H1 (cell line): ENCODE results near the gene KRT13. TPM values are rescaled to one million over a fixed set of nuclear protein-coding genes. Genes with fewer than 3 reads are reported as not detected.
A peak's percentile ranks its signal among the peaks of the same experiment; 100 is the strongest.

ENCODE experiments used
- CTCF ChIA-PET: fragments of 300-600 bp; sonication (Branson Sonifier 250); formaldehyde crosslinking; loops from one replicate; lab custom pipeline; 2021; ENCODE audit not compliant: partially characterized antibody; lab: Charles Lee
- POLR2A ChIA-PET: fragments of 300-600 bp; sonication (Branson Sonifier 250); formaldehyde crosslinking; loops from one replicate; lab custom pipeline; 2021; ENCODE audit warnings: inconsistent platforms; ENCODE audit not compliant: partially characterized antibody; lab: Charles Lee
- DNase-seq, 2 experiments: peaks; one replicate each; pipeline versions ENCODE4 v3.0.0 to v3.0.0-alpha.2; 2010 to 2022; ENCODE audit warnings: low spot score in 2 of 2, low read depth in 1 of 2, mixed read lengths in 1 of 2
- FAIRE-seq: peaks from 2 replicates; lab custom pipeline; 2011; peaks lifted over from hg19 to GRCh38; lab: Jason Lieb, UNC
- H2AFZ ChIP-seq: 2 replicates; pipeline ENCODE4 v1.8.1; 2012; ENCODE audit warnings: low read length, inconsistent platforms
- H2AK5ac ChIP-seq: 2 replicates; pipeline ENCODE4 v1.6.1; 2013; ENCODE audit warnings: low read depth, low read length
- H2BK120ac ChIP-seq: replicated peaks from 2 replicates; pipeline ENCODE3; 2013; ENCODE audit warnings: low read depth, low read length, inconsistent platforms
- H2BK12ac ChIP-seq: 2 replicates; pipeline ENCODE4 v1.6.1; 2013; ENCODE audit warnings: low read depth, low read length
- H2BK15ac ChIP-seq: 2 replicates; pipeline ENCODE4 v1.6.1; 2013; ENCODE audit warnings: low read length
- H2BK20ac ChIP-seq: 2 replicates; pipeline ENCODE4 v1.6.1; 2013; ENCODE audit warnings: low read length
- H2BK5ac ChIP-seq: 2 replicates; pipeline ENCODE4 v1.6.1; 2013; ENCODE audit warnings: low read depth, low read length
- H3K14ac ChIP-seq: 2 replicates; pipeline ENCODE4 v1.6.1; 2013; ENCODE audit warnings: inconsistent platforms; ENCODE audit not compliant: insufficient read length
- H3K18ac ChIP-seq: 2 replicates; pipeline ENCODE4 v1.6.1; 2013; ENCODE audit warnings: low read length; ENCODE audit errors: extremely low read depth
- H3K23ac ChIP-seq: 2 replicates; pipeline ENCODE4 v1.6.1; 2013; ENCODE audit warnings: inconsistent platforms; ENCODE audit not compliant: insufficient read length
- H3K23me2 ChIP-seq: 2 replicates; pipeline ENCODE4 v1.6.1; 2013; ENCODE audit warnings: low read depth, low read length
- H3K27ac ChIP-seq: 2 replicates; pipeline ENCODE4 v1.6.1; 2011; ENCODE audit warnings: low read depth, low read length, inconsistent platforms
- H3K27me3 ChIP-seq, 4 experiments: replicated peaks in 1 of 4; 1 replicate in 1 of 4; 2 replicates in 3 of 4; pipeline versions ENCODE4 v1.6.1 to v1.8.1; 2011 to 2013; ENCODE audit warnings: low read length in 3 of 4, mild to moderate bottlenecking in 3 of 4, inconsistent platforms in 2 of 4, mixed read lengths in 2 of 4, moderate library complexity in 1 of 4; ENCODE audit not compliant: control insufficient read depth in 3 of 4, insufficient read depth in 3 of 4; ENCODE audit errors: extremely low read depth in 1 of 4
- H3K36me3 ChIP-seq, 4 experiments: 2 replicates each; pipeline versions ENCODE4 v1.6.1 to v1.8.1; 2011 to 2013; ENCODE audit warnings: mild to moderate bottlenecking in 4 of 4, low read length in 3 of 4, moderate library complexity in 2 of 4, control low read depth in 1 of 4, inconsistent platforms in 1 of 4; ENCODE audit not compliant: insufficient read depth in 4 of 4, control insufficient read depth in 2 of 4
- H3K4ac ChIP-seq: replicated peaks from 2 replicates; pipeline ENCODE3; 2013; ENCODE audit warnings: low read length, low read depth, mixed read lengths, inconsistent platforms; ENCODE audit not compliant: insufficient read length
- H3K4me1 ChIP-seq, 4 experiments: replicated peaks in 1 of 4; 1 replicate in 1 of 4; 2 replicates in 3 of 4; pipeline versions ENCODE4 v1.6.1 to v1.8.1; 2011 to 2013; ENCODE audit warnings: low read length in 3 of 4, inconsistent platforms in 2 of 4, mixed read lengths in 1 of 4; ENCODE audit not compliant: insufficient read depth in 4 of 4, control insufficient read depth in 3 of 4
- H3K4me2 ChIP-seq, 2 experiments: 2 replicates each; pipeline versions ENCODE4 v1.6.1 to v1.8.1; 2011 to 2013; ENCODE audit warnings: low read depth in 2 of 2, low read length in 2 of 2, control low read depth in 1 of 2, inconsistent platforms in 1 of 2, mild to moderate bottlenecking in 1 of 2; ENCODE audit not compliant: insufficient read depth in 1 of 2
- H3K4me3 ChIP-seq, 4 experiments: fragments of 200-600, 300-600 bp in 1 of 4; sonication (generic), shearing (Covaris generic), sonication (Bioruptor Twin) in 1 of 4; 2 replicates each; pipeline versions ENCODE4 v1.5.1 to v1.8.1; 2011 to 2016; ENCODE audit warnings: low read length in 4 of 4, low read depth in 3 of 4, control low read depth in 2 of 4, inconsistent platforms in 2 of 4, mild to moderate bottlenecking in 2 of 4, mixed read lengths in 1 of 4, moderate library complexity in 1 of 4; ENCODE audit not compliant: insufficient read depth in 2 of 4; ENCODE audit errors: extremely low read depth in 1 of 4
- H3K56ac ChIP-seq: replicated peaks from 2 replicates; pipeline ENCODE3; 2013; ENCODE audit warnings: low read depth, mild to moderate bottlenecking, mixed read lengths, low read length, inconsistent platforms; ENCODE audit not compliant: insufficient read length
- H3K79me1 ChIP-seq: 2 replicates; pipeline ENCODE4 v1.6.1; 2013; ENCODE audit warnings: low read depth, low read length, control low read depth
- H3K79me2 ChIP-seq, 2 experiments: 2 replicates each; pipeline versions ENCODE4 v1.6.1 to v1.8.1; 2012 to 2013; ENCODE audit warnings: low read length in 2 of 2, mild to moderate bottlenecking in 2 of 2, inconsistent platforms in 1 of 2; ENCODE audit not compliant: insufficient read depth in 2 of 2, control insufficient read depth in 1 of 2
- H3K9ac ChIP-seq, 4 experiments: replicated peaks in 1 of 4; 1 replicate in 1 of 4; 2 replicates in 3 of 4; pipeline versions ENCODE4 v1.6.1 to v1.8.1; 2011 to 2013; ENCODE audit warnings: low read depth in 3 of 4, low read length in 3 of 4, control low read depth in 2 of 4, mild to moderate bottlenecking in 2 of 4, moderate library complexity in 2 of 4, inconsistent platforms in 1 of 4; ENCODE audit errors: extremely low read depth in 1 of 4
- H3K9me3 ChIP-seq, 2 experiments: 2 replicates each; pipeline versions ENCODE4 v1.6.1 to v1.8.1; 2012 to 2013; ENCODE audit warnings: mild to moderate bottlenecking in 2 of 2, moderate library complexity in 2 of 2, control low read depth in 1 of 2, inconsistent platforms in 1 of 2, low read depth in 1 of 2, low read length in 1 of 2, mixed read lengths in 1 of 2; ENCODE audit not compliant: insufficient read depth in 2 of 2
- H4K20me1 ChIP-seq, 2 experiments: replicated peaks in 1 of 2; 2 replicates each; pipeline versions ENCODE3 to v1.8.1; 2011 to 2013; ENCODE audit warnings: inconsistent platforms in 2 of 2, low read length in 2 of 2, mild to moderate bottlenecking in 1 of 2; ENCODE audit not compliant: insufficient read depth in 2 of 2, control insufficient read depth in 1 of 2
- H4K5ac ChIP-seq: 2 replicates; pipeline ENCODE4 v1.6.1; 2013; ENCODE audit warnings: low read length, low read depth, mixed read lengths, inconsistent platforms; ENCODE audit not compliant: insufficient read length
- H4K8ac ChIP-seq: 2 replicates; pipeline ENCODE4 v1.8.0; 2013; ENCODE audit warnings: mild to moderate bottlenecking, moderate library complexity, low read length, inconsistent platforms; ENCODE audit not compliant: insufficient read depth; ENCODE audit errors: extremely low read depth
- H4K91ac ChIP-seq: replicated peaks from 2 replicates; pipeline ENCODE3; 2013; ENCODE audit warnings: low read length, mixed read lengths, inconsistent platforms; ENCODE audit not compliant: insufficient read length
- SP4 ChIP-seq: IDR thresholded peaks from 2 replicates; pipeline ENCODE4 v1.6.1; 2012; ENCODE audit warnings: low read length, inconsistent platforms
- WGBS, 2 experiments: shearing (Covaris generic) in 1 of 2; methylation state at CpG; one replicate each; pipeline versions ENCODE4 v1.1.6 to v1.1.7; 2013 to 2015; ENCODE audit warnings: low lambda C conversion rate in 2 of 2, mixed read lengths in 2 of 2, inconsistent platforms in 1 of 2, low coverage in 1 of 2, missing lambda C conversion rate in 1 of 2; ENCODE audit not compliant: insufficient replicate concordance in 2 of 2, insufficient coverage in 1 of 2, insufficient read length in 1 of 2; ENCODE audit errors: extremely low coverage in 1 of 2, missing lambda C conversion rate in 1 of 2; 5-methylcytosine and 5-hydroxymethylcytosine counted together
- polyA plus RNA-seq, 7 experiments: library from polyadenylated mRNA; depleted of rRNA in 3 of 7; stranded (reverse) in 5 of 7; unstranded in 2 of 7; fragments of >200 nt in 5 of 7; fragments of 200-250 nt in 2 of 7; gene quantifications; 1 replicate in 5 of 7; 2 replicates in 1 of 7; 4 replicates in 1 of 7; pipeline versions ENCODE4 v1.2.1 to v1.2.3, GENCODE V29; 2011 to 2013; ENCODE audit warnings: missing spikeins in 2 of 7, mixed read lengths in 2 of 7
- total RNA-seq: library from RNA; stranded (reverse); fragmentation: NEBNext Ultra II Directional; extraction: Animal tissue kit (Norgen Biotek cat#: 25700); gene quantifications from 2 replicates; pipeline ENCODE4 v1.2.1, GENCODE V29; 2021
- TF ChIP-seq, protein P1 (sequence below): IDR thresholded peaks from 2 replicates; pipeline ENCODE4 v1.6.1; 2012; ENCODE audit warnings: inconsistent platforms
- TF ChIP-seq, protein P2 (sequence below): IDR thresholded peaks from 2 replicates; pipeline ENCODE4 v1.6.1; 2012; ENCODE audit warnings: inconsistent platforms

Gene KRT13
- total and polyA plus RNA-seq, 2 of the 8 experiments (the other 6 are each of a cell fraction or from before 2014, with no cell fraction given) = 0.09 TPM; not detected in 1

DNA sequence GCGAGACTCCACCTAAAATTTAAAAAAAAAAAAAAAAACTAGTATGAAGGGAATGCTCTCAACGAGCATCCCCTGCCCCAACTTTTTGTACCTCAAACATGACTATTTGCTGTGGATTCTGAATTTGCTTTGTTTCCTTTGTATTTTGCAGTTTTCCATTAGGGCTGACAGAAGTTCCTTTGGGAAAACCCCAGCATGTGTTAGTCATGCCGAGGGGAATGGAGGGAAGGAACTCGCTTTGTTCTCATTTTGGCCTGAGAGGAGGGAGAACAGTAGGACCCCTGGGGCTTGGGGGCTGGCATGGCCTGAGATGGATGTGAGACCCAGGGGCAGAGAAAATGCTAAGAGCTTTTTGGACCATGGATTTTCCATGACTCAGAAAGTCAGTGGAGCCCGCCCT, 46.0 kb upstream of the KRT13 start:
- no peak overlapping the region for H3K9ac ChIP-seq
- no peak for FAIRE-seq

More for the DNA sequence above, 46.0 kb upstream of the KRT13 start:
- Histone ChIP-seq H3K36me3 (no peaks in the 10 kb centered on the region), H4K91ac (no peak overlapping the region), H3K18ac (no peak overlapping the region), H3K27ac (no peak overlapping the region), H4K20me1 (no peaks in the 10 kb centered on the region), H3K14ac (no peak overlapping the region), H2AK5ac (no peak overlapping the region), H3K79me2 (no peaks in the 10 kb centered on the region), H4K8ac (no peak overlapping the region), H3K56ac (no peak overlapping the region), H2AFZ (no peak overlapping the region), H3K23ac (no peak overlapping the region), H3K79me1 (no peaks in the 10 kb centered on the region), H2BK20ac (no peak overlapping the region), H3K9me3 (no peaks in the 10 kb centered on the region; a peak in 1 of 4 replicates), H3K27me3 (no peaks in the 10 kb centered on the region; a peak in 2 of 7 replicates), H3K4me3 (no peak overlapping the region), H3K4me2 (no peak overlapping the region), H2BK12ac (no peak overlapping the region), H3K4me1 (peaks cover 0 to 17% (median 5%) of the 10 kb centered on the region in 4 experiments; a peak in 4 of 7 replicates), H3K23me2 (no peaks in the 10 kb centered on the region; the same call in 1 of the 2 replicates), H4K5ac (no peak overlapping the region), H2BK15ac (no peak overlapping the region), H3K4ac (no peak overlapping the region), H2BK120ac (no peak overlapping the region), H2BK5ac (no peak overlapping the region)
- TF ChIP-seq, protein P1, sequence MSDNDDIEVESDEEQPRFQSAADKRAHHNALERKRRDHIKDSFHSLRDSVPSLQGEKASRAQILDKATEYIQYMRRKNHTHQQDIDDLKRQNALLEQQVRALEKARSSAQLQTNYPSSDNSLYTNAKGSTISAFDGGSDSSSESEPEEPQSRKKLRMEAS = 0 out of 2 replicates have a peak, but pooled peaks have one; percentile 18
- TF ChIP-seq, protein P2, sequence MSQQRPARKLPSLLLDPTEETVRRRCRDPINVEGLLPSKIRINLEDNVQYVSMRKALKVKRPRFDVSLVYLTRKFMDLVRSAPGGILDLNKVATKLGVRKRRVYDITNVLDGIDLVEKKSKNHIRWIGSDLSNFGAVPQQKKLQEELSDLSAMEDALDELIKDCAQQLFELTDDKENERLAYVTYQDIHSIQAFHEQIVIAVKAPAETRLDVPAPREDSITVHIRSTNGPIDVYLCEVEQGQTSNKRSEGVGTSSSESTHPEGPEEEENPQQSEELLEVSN = peak; percentile 71; the same call in 1 of the 2 replicates
- TF ChIP-seq SP4 = no peak
- ChIA-PET CTCF (interaction anchor here (0.7 to 21.2 kb wide), 12 partner anchors 10 to 229 kb away, joined by 3 to 492 read pairs (median 26); partner anchors contain the start of genes KRT13, KRT17, KRT35 and KRT36), POLR2A (interaction anchor here (0.7 to 1.0 kb wide), 2 partner anchors 23 to 94 kb away, joined by 3 to 5 read pairs; partner anchors contain the start of gene KRT19)
- WGBS, 2 experiments = 80% methylated on average over 5 of the region's 5 CpGs; no CpG with 5 or more reads in 1 of the 2 experiments
- DNase-seq = no peak
